ENCODE measurements around the gene SLC25A36.

GRCh38 chr3:140899363-140899762 lies 42.3 kb upstream of the SLC25A36 start:
- no peak for TF ChIP-seq GATA2 (IDR thresholded peaks at IDR 0.05; ENCODE audit: insufficient read depth, insufficient read length, low read depth, low read length)
- no peak for TF ChIP-seq CTCF (IDR thresholded peaks at IDR 0.05; ENCODE audit: extremely low read depth in 1 of 2, insufficient read depth in 1 of 2, low read depth in 1 of 2, low read length in 2 of 2)
- TF ChIP-seq JUN (IDR thresholded peaks at IDR 0.05; ENCODE audit: borderline replicate concordance, insufficient read depth, insufficient read length, low read depth): no peak
- TF ChIP-seq POLR2A (IDR thresholded peaks at IDR 0.05; ENCODE audit: low read depth, low read length): no peak
- TF ChIP-seq POLR2AphosphoS5 (IDR thresholded peaks at IDR 0.05; ENCODE audit: insufficient read depth, low read depth, low read length): no peak
- TF ChIP-seq EZH2 (IDR thresholded peaks at IDR 0.05; ENCODE audit: borderline replicate concordance, low read depth, low read length, severe bottlenecking): no peak
- TF ChIP-seq FOS (IDR thresholded peaks at IDR 0.05; ENCODE audit: borderline replicate concordance, insufficient read depth, low read length): no peak
- no peak for TF ChIP-seq MAX (IDR thresholded peaks at IDR 0.05; ENCODE audit: insufficient read depth, insufficient read length)
- TF ChIP-seq MYC (IDR thresholded peaks at IDR 0.05; ENCODE audit: low read depth, low read length): no peak

Data from endothelial cell of umbilical vein (primary cell).